Stomach (tissue), 9 donors: ENCODE results near the gene COX5A. TPM values are rescaled to one million over a fixed set of nuclear protein-coding genes. Genes with fewer than 3 reads are reported as not detected.
"Not testable (repeated sequence)": the region's sequence is repeated elsewhere in the genome, so short reads cannot be mapped to it uniquely, and the experiment has no call there.

Source experiments
- DNase-seq, 2 donors: peaks; one replicate each; pipeline versions ENCODE4 v3.0.0 to v3.0.0-alpha.2; 2013 to 2019
- H3K27ac ChIP-seq, 5 donors: fragments of 200-600 bp in 4 of 5; sonication (generic) in 4 of 5; one replicate each; pipeline ENCODE4 v1.5.1; 2013 to 2019; ENCODE audit warnings: mild to moderate bottlenecking in 1 of 5, moderate library complexity in 1 of 5
- H3K27me3 ChIP-seq, 3 donors: fragments of 200-600 bp; sonication (generic); one replicate each; pipeline ENCODE4 v1.5.1; 2017 to 2019; ENCODE audit warnings: mixed run types in 1 of 3
- H3K36me3 ChIP-seq, 4 donors: fragments of 200-600 bp; sonication (generic); 1 replicate in 3 of 4; 2 replicates in 1 of 4; pipeline ENCODE4 v1.5.1; 2016 to 2019
- H3K4me1 ChIP-seq, 4 donors: fragments of 200-600 bp; sonication (generic); one replicate each; pipeline ENCODE4 v1.5.1; 2016 to 2019
- H3K4me3 ChIP-seq, 4 donors: fragments of 200-600 bp; sonication (generic) in 3 of 4; one replicate each; pipeline ENCODE4 v1.5.1; 2016 to 2019; ENCODE audit warnings: mild to moderate bottlenecking in 1 of 4
- H3K9me3 ChIP-seq, 4 donors: fragments of 200-600 bp; sonication (generic); one replicate each; pipeline ENCODE4 v1.5.1; 2016 to 2019
- EP300 ChIP-seq: sonication (generic); formaldehyde crosslinking; IDR thresholded peaks from one replicate; pipeline ENCODE4 v1.6.1; 2017; ENCODE audit warnings: antibody characterized with exemption
- POLR2A ChIP-seq, 4 donors: fragments of 450-650 bp; IDR thresholded peaks; one replicate each; pipeline ENCODE4 v1.6.1; 2016; ENCODE audit warnings: antibody characterized with exemption in 4 of 4, control low read depth in 2 of 4, mild to moderate bottlenecking in 1 of 4, moderate library complexity in 1 of 4
- POLR2AphosphoS5 ChIP-seq, 3 donors: sonication (generic); formaldehyde crosslinking; IDR thresholded peaks; one replicate each; pipeline ENCODE4 v1.6.1; 2016; ENCODE audit warnings: antibody characterized with exemption in 3 of 3
- WGBS, 5 donors: extraction: QIAGEN DNeasy Blood & Tissue Kit in 3 of 5; methylation state at CpG; one replicate each; pipeline versions ENCODE4 v1.1.5 to v1.1.7; 2013 to 2018; 5-methylcytosine and 5-hydroxymethylcytosine counted together
- intact Hi-C: fragments of 100-400 bp; cut with DNase I; formaldehyde crosslinking; loops from one replicate; pipeline ENCODE4 v1.15.1; 2023; ENCODE audit warnings: low total_unique reads
- polyA plus RNA-seq, 3 donors: library from polyadenylated mRNA; stranded (reverse); fragments of 200-250 nt; gene quantifications; one replicate each; pipeline ENCODE4 v1.2.3, GENCODE V29; 2013
- total RNA-seq, 5 donors: library from RNA; depleted of rRNA; stranded (reverse); fragments of >200 nt; gene quantifications; one replicate each; pipeline versions ENCODE4 v1.1.0 to v1.2.3, GENCODE V29; 2014 to 2016
- TF ChIP-seq, protein P1 (sequence below), 7 experiments: fragments of 450-650 bp in 4 of 7; fragments of 200-600 bp in 3 of 7; sonication (generic) in 3 of 7; IDR thresholded peaks; one replicate each; pipeline ENCODE4 v1.5.1; 2016 to 2019; ENCODE audit warnings: antibody characterized with exemption in 7 of 7, control low read depth in 2 of 7, mild to moderate bottlenecking in 1 of 7
- donor health status: healthy with polysubstance abuse.
- donor health status: Bipolar disorder and iron deficiency.
- donor health status: healthy.

The COX5A gene
- total and polyA plus RNA-seq, 8 donors = 44.0 to 516 (median 142) TPM

DNA sequence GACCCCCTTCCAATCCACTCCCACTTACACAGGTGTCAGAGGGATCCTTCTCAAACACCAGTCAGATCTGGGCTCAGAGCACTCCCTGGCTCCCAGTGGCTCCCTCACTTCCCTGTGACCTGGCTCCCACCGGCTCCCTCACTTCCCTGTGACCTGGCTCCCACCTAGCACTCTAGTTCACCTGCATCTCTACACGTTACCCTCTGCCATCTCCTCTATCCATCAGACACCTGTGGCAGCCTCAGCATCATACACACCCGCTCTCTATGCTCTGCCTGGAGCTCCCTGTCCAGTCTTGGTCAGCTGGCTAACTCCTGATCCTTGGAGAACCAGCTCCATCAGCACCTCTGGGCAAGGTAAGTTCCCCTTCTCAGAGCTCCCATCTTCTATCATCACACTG is 13.1 kb upstream of the COX5A start:
- Histone ChIP-seq H3K4me1 (peaks cover 17 to 33% (median 24%) of the 10 kb centered on the region in 4 donors), H3K9me3 (no peaks in the 10 kb centered on the region)
- intact Hi-C loops = loop anchor here (5.0 kb wide), 1 partner anchor 179 kb away; no protein-coding TSS in a partner anchor

DNA sequence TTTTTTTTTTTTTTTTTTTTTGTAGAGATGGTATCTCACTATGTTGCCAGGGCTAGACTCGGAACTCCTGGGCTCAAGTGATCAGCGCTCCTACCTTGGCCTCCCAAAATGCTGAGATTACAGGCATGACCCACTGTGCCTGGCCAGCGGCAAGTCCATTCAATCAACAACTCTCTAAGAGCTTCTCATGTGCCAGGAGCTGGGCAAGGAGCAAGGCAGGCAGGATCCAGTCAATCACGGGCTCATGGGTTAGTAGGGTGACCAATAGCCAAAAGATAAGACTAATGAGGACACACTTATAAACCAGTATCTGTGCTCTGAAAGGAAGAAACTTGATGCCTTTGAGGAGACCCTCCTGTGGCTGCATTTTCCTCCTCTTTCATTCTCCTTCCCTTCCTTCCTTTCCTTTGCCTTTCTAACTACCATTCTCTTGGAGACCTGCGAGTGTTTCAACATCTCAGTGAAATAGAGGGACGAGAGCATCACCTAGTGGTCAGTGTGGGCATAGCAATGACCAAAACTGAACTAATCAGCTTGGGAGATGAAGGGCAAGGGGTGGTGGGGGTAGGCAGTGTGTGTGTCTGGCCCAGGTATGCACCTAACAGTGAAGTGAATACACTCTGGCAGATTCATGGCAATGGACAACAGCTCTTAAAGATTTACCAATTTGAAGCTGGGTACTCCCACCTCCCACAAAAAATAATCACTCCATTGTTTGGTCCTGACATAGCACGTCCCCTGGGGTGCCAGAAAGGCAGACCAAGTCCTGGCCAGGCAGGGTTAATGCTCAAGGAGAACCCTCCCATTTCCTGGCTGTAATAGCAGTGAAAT is 12.4 kb upstream of the COX5A start:
- H3K36me3 ChIP-seq = no peaks in the 10 kb centered on the region
- DNase-seq = peak; percentile 85 to 91
- intact Hi-C loops = loop anchor here (5.0 kb wide), 1 partner anchor 178 kb away; no protein-coding TSS in a partner anchor
- TF ChIP-seq POLR2AphosphoS5 (IDR thresholded peaks at IDR 0.05) = peak in 2 of 3 donors; percentile 9 to 81
- TF ChIP-seq EP300 = no peak
- TF ChIP-seq, protein P1, sequence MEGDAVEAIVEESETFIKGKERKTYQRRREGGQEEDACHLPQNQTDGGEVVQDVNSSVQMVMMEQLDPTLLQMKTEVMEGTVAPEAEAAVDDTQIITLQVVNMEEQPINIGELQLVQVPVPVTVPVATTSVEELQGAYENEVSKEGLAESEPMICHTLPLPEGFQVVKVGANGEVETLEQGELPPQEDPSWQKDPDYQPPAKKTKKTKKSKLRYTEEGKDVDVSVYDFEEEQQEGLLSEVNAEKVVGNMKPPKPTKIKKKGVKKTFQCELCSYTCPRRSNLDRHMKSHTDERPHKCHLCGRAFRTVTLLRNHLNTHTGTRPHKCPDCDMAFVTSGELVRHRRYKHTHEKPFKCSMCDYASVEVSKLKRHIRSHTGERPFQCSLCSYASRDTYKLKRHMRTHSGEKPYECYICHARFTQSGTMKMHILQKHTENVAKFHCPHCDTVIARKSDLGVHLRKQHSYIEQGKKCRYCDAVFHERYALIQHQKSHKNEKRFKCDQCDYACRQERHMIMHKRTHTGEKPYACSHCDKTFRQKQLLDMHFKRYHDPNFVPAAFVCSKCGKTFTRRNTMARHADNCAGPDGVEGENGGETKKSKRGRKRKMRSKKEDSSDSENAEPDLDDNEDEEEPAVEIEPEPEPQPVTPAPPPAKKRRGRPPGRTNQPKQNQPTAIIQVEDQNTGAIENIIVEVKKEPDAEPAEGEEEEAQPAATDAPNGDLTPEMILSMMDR (IDR thresholded peaks at IDR 0.05) = peak in 6 of 7 experiments; percentile 64 to 100 (median 96)
- peaks cover 10 to 25% (median 17%) of the 10 kb centered on the region in 4 donors for H3K4me1 ChIP-seq
- no peak overlapping the region for H3K27ac ChIP-seq
- H3K9me3 ChIP-seq = no peaks in the 10 kb centered on the region
- H3K27me3 ChIP-seq = peaks cover 0 to 9% (median 0%) of the 10 kb centered on the region in 3 donors
- no peak overlapping the region for H3K4me3 ChIP-seq
- 30 to 45% (median 37%) methylated on average over 7 of the region's 7 CpGs for WGBS, 5 donors

More for the DNA sequence above, 13.1 kb upstream of the COX5A start:
- no peak for DNase-seq
- 47 to 66% (median 63%) methylated on average over 3 of the region's 3 CpGs for WGBS, 5 donors
- Histone ChIP-seq H3K27ac (no peak overlapping the region), H3K27me3 (peaks cover 0 to 13% (median 0%) of the 10 kb centered on the region in 3 donors), H3K4me3 (no peak overlapping the region), H3K36me3 (no peaks in the 10 kb centered on the region)
- no peak for TF ChIP-seq EP300
- no peak for TF ChIP-seq POLR2A (IDR thresholded peaks at IDR 0.05)
- no peak for TF ChIP-seq POLR2AphosphoS5 (IDR thresholded peaks at IDR 0.05)
- TF ChIP-seq, protein P1 (IDR thresholded peaks at IDR 0.05) = no peak

DNA sequence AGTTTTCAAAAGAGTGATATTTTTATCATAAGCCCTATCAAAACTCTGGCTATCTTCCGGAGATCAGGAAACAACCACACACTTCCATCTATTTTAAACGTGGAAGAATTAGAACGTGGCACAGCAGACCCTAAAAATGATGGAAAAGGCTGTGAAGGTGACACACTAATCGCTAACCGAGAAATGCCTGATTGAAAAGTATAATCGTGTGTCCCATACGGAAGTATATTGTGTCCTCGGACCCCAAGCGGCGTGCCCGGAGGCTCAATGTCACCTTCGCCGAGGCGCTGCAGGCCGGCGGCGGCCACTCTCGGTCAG is 642 bp downstream of the COX5A start:
- no peaks in the 10 kb centered on the region for H3K27me3 ChIP-seq
- TF ChIP-seq POLR2AphosphoS5 (IDR thresholded peaks at IDR 0.05) (no peak), EP300 (no peak), POLR2A (IDR thresholded peaks at IDR 0.05) (no peak)
- TF ChIP-seq, protein P1 (IDR thresholded peaks at IDR 0.05) = no peak
- no peaks in the 10 kb centered on the region for H3K9me3 ChIP-seq
- H3K36me3 ChIP-seq = no peaks in the 10 kb centered on the region
- 0 to 1% (median 0%) methylated on average over 12 to 18 of the region's 18 CpGs for WGBS, 5 donors
- intact Hi-C loops = no loop called here
- no peak for DNase-seq
- peak overlapping the region; percentile 86 to 90 (median 87) for H3K4me3 ChIP-seq
- peaks cover 26 to 54% (median 44%) of the 10 kb centered on the region in 4 donors for H3K4me1 ChIP-seq
- peak overlapping the region; percentile 93 to 99 (median 97) for H3K27ac ChIP-seq

DNA sequence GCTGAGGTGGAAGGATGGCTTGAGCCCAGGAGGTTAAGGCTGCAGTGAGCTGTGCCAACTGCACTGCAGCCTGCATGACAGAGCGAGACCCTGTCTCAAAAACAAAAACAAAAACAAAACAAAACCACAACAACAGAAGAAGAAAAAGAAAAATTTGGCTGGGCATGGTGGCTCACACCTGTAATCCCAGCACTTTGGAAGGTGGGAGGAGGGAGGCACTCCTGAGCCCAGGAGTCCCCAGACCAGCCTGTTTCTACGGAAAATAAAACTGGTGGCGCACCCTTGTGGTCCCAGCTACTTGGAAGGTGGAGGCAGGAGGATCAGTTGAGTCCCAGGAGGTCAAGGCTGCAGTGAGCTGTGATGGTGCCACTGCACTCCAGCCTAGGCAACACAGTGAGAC is 2.7 kb downstream of the COX5A start:
- Histone ChIP-seq H3K4me1 (peaks cover 26 to 60% (median 50%) of the 10 kb centered on the region in 4 donors), H3K36me3 (peaks cover 3 to 18% (median 16%) of the 10 kb centered on the region in 4 donors), H3K4me3 (peak overlapping the region in 1 of 4 donors; percentile 6)
- H3K27me3 ChIP-seq, H3K9me3 ChIP-seq, intact Hi-C loops, H3K27ac ChIP-seq: not testable (repeated sequence)
- peak in 1 of 2 donors; percentile 24 for DNase-seq
- WGBS, 5 donors = 70 to 91% (median 83%) methylated on average over 3 of the region's 3 CpGs

DNA sequence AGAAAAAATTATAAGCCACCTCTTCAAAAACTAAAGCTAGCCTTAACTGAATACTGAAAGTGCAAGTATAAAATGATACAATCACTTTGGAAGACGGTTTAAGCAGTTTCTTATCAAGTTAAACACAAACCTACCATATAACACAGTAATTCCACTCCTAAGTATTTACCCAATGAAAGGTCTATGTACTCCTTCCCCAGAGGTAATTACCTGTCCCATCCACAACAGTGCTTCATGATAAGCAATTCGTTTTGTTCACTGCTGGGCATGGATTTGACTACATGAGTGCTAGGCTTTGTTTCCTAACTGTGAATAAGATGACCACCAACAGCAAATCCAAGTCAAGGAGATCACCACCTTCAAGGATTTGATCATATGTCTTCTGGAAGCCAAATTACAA is 4.3 kb downstream of the COX5A start:
- intact Hi-C loops = no loop called here
- H3K4me3 ChIP-seq = peak overlapping the region in 1 of 4 donors; percentile 1
- H3K9me3 ChIP-seq = no peaks in the 10 kb centered on the region
- H3K36me3 ChIP-seq = peaks cover 13 to 34% (median 32%) of the 10 kb centered on the region in 4 donors
- TF ChIP-seq, protein P1 (IDR thresholded peaks at IDR 0.05) = no peak
- TF ChIP-seq EP300 (no peak), POLR2AphosphoS5 (IDR thresholded peaks at IDR 0.05) (no peak), POLR2A (IDR thresholded peaks at IDR 0.05) (no peak)
- 26 to 51% (median 39%) methylated on average over 2 of the region's 2 CpGs for WGBS, 5 donors
- peaks cover 26 to 58% (median 50%) of the 10 kb centered on the region in 4 donors for H3K4me1 ChIP-seq
- DNase-seq = no peak
- H3K27ac ChIP-seq = peak overlapping the region in 1 of 5 donors; percentile 31
- no peaks in the 10 kb centered on the region for H3K27me3 ChIP-seq
